Activated CD8-positive, alpha-beta memory T cell treated with anti-CD3 and anti-CD28 coated beads, Interleukin-2, amount 50 U/mL, for 48 hours (primary cell): ENCODE results near the gene GLYATL3.

Experiments
- DNase-seq: peaks from one replicate; pipeline ENCODE4 v3.0.0-alpha.2; 2020

The GLYATL3 gene

DNA sequence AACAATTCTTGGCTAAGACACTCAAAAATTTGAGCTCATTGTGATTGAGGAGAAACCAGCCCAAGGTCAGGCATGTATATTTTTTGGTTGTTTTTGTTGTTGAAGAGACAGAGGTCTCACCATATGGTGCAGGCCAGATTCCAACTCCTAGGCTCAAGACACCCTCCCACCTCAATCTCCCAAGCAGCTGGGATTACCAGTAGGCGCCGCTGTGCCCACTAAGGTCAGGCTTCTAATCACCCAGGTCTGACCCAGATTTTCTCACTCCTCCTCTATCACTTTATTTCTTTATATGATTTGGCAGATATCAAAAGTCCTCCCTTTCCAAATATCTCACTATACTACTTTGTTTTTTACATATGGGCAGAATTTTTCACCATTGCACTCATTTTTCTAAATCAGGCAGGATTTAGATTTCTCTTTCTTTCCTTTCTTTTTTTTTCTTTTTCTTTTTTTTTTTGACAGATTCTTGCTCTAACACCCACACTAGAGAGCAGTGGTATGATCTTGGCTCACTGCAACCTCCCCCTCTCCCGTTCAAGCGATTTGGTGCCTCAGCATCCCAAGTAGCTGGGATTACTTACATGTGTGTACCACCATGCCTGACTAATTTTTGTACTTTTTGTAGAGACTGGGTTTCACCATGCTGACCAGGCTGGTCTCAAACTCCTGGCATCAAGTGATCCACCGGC, 49.0 kb downstream of the GLYATL3 start:
- DNase-seq: no peak

DNA sequence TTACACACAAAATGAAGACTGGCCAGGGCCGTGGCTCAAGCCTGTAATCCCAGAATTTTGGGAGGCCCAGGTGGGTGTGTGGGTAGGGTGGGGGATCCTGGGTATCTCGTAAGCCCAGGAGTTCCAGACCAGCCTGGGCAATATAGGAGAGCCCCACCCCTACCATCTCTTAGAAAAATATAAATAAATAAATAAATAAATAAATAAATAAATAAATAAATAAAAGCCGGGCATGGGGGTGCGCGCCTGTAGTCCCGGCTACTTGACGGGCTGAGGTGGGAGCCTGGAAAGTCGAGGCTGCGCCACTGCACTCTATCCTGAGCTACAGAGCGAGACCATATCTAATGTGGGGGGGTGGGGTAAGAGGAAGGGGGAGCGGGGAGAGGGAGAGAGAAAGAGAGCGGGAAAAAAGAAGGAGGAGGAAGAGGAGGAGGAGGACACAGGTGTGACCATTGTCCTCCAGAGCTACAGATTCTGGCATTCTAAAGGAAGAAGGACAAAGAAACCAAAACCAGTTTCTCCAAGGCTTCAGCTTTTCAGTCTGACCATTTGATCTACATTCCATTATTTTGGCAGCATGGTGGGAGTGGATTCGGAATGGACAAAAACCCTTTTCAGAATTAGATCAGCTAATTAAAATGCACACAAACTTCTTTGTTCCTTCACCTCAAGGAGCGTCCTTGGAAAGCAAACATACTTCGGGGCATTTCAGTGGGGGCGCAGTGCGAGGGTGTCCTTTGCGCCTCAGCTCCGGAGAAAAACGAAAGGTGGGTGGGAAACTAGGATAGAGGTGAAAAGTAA, 50.2 kb downstream of the GLYATL3 start:
- DNase-seq: no peak

GRCh38 chr6:49550492-49551077, 50.9 kb downstream of the GLYATL3 start, which contains the start of gene C6orf141:
C6orf141 (plus strand) TSS chr6:49550668; CDS start chr6:49550793, 125 bp downstream.
- DNase-seq: peak; percentile 60

- DNase-seq: peak; percentile 60
Observed at GRCh38 chr6:49551078-49551865, 51.5 kb downstream of the GLYATL3 start.

- DNase-seq: no peak
Observed at GRCh38 chr6:49551866-49552129, 52.1 kb downstream of the GLYATL3 start.

DNA sequence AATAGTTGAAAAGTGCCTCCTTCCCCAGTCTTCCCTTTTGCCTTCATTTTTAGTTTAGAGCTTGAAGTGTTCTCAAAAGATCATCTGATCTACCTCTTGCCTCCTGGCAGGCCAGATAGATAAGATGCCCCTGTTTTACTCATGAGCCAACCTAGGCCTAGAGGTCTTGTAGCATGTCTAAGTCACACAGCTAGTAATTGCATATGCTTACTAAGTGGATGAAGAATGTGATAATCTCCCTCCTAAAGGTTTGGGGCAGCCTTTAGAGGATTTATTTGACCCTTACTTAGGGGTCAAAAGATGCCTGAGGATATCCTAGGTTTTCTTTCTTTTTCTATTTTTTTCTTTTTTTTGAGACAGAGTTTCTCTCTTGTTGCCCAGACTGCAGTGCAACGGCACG, 52.9 kb downstream of the GLYATL3 start:
- DNase-seq: no peak

DNA sequence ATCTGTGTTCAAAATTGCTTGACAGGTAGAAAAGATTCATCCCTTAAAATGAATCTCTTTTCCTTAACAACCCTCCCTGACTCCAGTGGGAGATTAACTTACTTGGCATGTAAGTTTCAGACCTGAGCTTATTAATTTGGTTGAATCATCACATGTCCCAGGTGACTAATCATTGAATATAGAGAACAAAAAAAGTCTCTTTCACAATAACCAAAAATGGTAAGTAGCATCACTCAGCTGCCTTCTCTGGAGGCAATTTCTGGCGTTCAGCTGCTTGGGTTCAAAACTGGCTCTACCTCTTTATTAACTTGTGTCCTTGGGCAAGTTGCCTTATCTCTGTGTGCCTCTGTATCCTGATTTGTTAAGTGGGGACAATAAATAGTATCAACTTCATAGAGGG, 53.7 kb downstream of the GLYATL3 start:
- DNase-seq: no peak

DNA sequence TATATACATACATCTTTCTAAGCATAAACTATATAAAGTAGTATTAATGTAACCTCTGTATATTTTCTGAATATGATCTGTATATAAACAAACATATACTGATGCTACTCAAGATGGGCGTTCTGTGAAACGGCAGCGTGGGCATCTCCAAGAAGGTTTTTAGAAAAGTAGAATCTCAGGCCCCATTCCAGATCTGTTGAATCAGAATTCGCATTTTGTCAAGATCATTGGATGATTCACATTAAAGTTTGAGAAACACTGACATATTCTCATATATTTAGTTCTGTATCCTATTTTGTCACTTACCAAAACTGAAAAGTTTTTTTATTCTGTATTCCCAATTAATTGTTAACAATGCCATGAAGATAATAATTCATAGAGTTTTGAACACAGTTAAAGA, 56.2 kb downstream of the GLYATL3 start:
- no peak for DNase-seq

DNA sequence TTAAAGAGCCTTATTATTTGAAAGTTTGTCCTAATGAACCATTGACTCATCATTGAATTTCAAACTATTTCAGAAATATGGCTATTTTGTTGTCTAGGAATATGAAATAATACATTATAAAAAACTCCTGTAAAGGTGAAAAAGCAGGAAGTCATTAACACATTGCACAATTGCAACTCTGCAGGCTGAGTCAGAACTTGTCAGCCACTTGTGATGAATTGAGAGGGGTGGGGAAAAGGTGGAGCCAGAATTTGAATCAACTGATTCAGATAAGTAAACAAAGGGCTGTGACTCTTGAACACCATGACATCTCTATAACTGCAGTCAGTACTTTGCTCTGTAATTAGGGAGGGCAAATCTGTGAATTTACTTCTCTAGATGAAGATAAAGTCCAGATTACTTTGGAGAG, 56.7 kb downstream of the GLYATL3 start:
- no peak for DNase-seq

DNA sequence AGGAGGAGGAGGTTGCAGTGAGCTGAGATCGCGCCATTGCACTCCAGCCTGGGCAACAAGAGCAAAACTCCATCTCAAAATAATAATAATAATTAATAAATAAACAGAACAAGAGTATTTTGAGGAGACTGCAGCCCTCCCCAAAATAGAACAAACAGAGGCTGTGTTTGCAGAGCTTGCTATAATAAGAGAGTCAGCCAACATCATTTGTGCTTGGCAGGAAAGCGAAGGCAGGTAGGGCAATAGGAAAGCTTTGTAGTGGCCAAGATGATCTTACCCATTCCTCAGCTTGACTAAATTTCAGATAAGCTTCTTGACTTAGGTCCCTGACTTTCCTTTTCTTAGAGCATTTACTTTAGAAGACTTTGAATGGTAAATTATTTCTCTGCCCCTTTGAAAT, 57.5 kb downstream of the GLYATL3 start:
- DNase-seq: no peak

- DNase-seq: no peak
Observed at GRCh38 chr6:49558238-49558637, 58.5 kb downstream of the GLYATL3 start.

DNA sequence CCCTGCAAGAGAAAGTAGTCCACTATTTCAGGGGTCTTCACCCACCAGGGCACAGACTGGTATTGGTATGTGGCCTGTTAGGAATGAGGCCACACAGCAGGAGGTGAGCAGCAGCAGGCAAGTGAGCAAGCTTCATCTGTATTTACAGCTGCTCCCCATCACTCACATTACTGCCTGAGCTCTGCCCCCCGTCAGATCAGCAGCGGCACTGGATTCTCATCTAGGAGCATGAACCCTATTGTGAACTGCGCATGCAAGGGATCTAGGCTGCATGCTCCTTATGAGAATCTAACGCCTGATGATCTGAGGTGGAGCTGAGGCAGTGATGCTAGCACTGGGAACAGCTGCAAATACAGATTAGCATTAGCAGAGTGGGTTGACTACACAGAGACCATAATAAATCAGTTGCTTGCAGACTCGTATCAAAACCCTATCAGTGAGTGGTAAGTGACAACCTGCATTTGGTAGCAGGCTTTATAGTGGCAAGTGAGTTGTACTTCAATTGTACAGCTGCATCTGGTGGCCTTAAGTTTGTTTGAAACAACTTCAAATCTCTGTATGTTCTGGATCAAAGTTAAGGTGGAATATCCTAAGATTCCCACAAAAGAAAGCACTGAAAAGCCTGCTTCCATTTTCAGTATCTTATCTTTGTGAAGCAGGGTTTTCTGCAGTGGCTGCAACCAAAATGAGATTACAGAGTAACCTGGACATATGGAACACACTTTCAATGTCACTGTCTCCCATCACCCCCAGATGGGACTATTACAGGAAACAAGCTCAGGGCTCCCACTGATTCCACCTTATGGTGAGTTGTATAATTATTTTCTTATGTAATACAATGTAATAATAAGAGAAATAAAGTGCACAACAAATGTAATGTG, 63.5 kb downstream of the GLYATL3 start:
- DNase-seq: no peak

GRCh38 chr6:49564552-49564951, 64.8 kb downstream of the GLYATL3 start:
- DNase-seq: no peak

DNA sequence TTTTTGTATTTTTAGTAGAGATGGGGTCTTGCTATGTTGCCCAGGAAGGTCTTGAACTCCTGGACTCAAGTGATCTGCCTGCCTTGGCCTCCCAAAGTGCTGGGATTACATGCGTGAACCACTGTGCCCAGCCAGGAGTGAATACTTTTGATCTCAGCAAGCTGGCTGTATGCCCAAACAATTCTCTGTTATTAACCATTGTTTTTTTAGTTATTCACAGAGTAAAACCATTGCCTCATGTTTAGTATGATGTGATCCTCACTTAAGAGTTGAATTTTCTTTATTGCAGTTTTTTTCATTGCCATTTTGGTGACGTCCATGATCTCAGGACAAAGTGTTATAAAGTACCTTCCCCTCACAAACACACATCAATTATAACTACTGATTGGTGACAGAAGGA, 65.5 kb downstream of the GLYATL3 start:
- DNase-seq: no peak

DNA sequence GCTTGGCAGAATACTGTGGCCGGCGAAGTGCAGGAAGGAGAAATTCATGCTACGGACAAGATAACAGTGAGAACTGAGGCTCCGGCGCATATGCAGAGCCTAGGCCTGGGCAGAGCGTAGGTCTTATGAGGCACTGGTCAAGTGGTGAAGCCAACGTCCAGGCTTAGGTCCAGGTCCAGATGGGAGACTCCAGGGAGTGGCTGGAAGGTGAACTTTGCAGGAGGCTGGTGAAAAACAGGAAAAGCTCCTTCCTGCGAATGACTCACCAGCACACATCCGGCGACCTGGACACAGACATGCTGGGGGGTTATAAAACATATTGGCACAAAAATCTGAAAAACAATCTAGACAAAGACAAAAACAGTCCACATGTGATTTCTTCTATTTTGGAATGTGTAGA, 66.1 kb downstream of the GLYATL3 start:
- DNase-seq: no peak

DNA sequence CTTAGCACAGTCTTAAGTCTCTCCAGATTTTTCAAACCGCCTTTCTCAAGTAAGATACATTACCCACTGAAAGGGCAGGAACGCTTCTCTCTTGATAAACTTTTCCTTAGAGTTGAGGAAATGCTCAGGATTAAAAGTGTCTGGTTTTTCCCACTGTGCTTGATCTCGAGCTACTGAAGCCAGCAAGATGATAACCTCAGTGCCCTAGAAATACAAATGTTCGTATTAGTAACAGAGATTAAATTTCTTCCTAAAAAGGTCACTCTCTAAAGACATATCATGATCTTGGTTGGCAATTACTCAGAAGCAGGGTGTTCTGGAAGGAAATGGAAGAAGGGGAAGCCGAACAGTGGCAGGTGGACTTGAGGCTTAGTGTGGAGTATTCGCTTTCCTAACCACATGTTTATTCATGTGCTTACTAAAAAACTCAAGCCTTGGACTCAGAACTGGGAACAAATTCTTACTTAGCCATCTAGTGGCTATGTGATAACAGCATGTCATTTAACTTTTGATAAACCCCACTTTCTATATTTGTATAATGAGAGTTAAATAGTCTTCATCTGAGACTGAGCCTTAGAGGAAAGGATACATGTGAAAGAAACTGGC, 70.9 kb downstream of the GLYATL3 start:
- no peak for DNase-seq

GRCh38 chr6:49576618-49577017, 76.9 kb downstream of the GLYATL3 start:
- no peak for DNase-seq
